Testis (tissue), 2 donors: ENCODE data around the gene SAPCD2.

Experiments
- CTCF ChIP-seq, 3 experiments: fragments of 450-650 bp in 2 of 3; fragments of 200-600 bp in 1 of 3; sonication (generic) in 1 of 3; IDR thresholded peaks; one replicate each; pipeline ENCODE4 v1.5.1; 2016 to 2019; ENCODE audit warnings: antibody characterized with exemption in 3 of 3, mild to moderate bottlenecking in 2 of 3, moderate library complexity in 1 of 3
- POLR2A ChIP-seq: fragments of 450-650 bp; IDR thresholded peaks from one replicate; pipeline ENCODE4 v1.6.1; 2017; ENCODE audit warnings: antibody characterized with exemption, mild to moderate bottlenecking, moderate library complexity

GRCh38 chr9:137017791-137018497 lies 52.4 kb downstream of the SAPCD2 start:
- TF ChIP-seq CTCF (IDR thresholded peaks at IDR 0.05): no peak
- TF ChIP-seq POLR2A: no peak
